HCT116 (cell line): ENCODE results near the gene METTL25B. TPM values are rescaled to one million over a fixed set of nuclear protein-coding genes. Genes with fewer than 3 reads are reported as not detected.

Experiments used
- ATAC-seq: fragments of 200-7000 bp; cut with Tn5 transposase; 2 replicates; pipeline ENCODE4 v1.9.1; 2020; ENCODE audit warnings: mild to moderate bottlenecking, moderate library complexity
- BruUV-seq: library from RNA; stranded (reverse); fragments of 400-500 nt; replicated peaks from 2 replicates; lab custom pipeline; 2021; lab: Mats Ljungman, UMichigan
- CTCF ChIA-PET: fragments of 300-600 bp; sonication (Branson Sonifier 250); formaldehyde crosslinking; loops from one replicate; lab custom pipeline; 2021; ENCODE audit warnings: antibody characterized with exemption; lab: Charles Lee
- POLR2A ChIA-PET: fragments of 300-600, 350-600 bp; sonication (Branson Sonifier 250); formaldehyde crosslinking; loops from one replicate; lab custom pipeline; 2021; ENCODE audit warnings: antibody characterized with exemption; lab: Charles Lee
- RAD21 ChIA-PET, 2 experiments: fragments of 300-600 bp; sonication (Branson Sonifier 250); formaldehyde crosslinking; loops; one replicate each; lab custom pipeline; 2023; ENCODE audit warnings: low total read pairs in 2 of 2; ENCODE audit not compliant: uncharacterized antibody in 2 of 2, unreplicated experiment in 2 of 2, low non-redundant PET in 1 of 2; lab: Charles Lee
- DNase-seq: peaks from one replicate; pipeline ENCODE4 v3.0.0-alpha.2; 2010; ENCODE audit warnings: low read depth, low spot score
- H2AFZ ChIP-seq: fragments of 200-600 bp; shearing (Covaris generic), sonication (generic); 2 replicates; pipeline ENCODE4 v1.6.1; 2017; ENCODE audit warnings: low read depth, mixed run types, mixed read lengths, antibody characterized with exemption, low read length; ENCODE audit not compliant: poor library complexity, severe bottlenecking
- H3K27ac ChIP-seq: 2 replicates; pipeline ENCODE4 v1.5.1; 2012; ENCODE audit warnings: low read depth, low read length
- H3K27me3 ChIP-seq: fragments of 200-600 bp; sonication (generic); 2 replicates; pipeline ENCODE4 v1.6.1; 2016; ENCODE audit warnings: mixed run types, low read length, mixed read lengths; ENCODE audit not compliant: insufficient read depth
- H3K36me3 ChIP-seq, 2 experiments: fragments of 200-500 bp in 1 of 2; fragments of 200-600 bp in 1 of 2; sonication (Bioruptor generic) in 1 of 2; sonication (generic) in 1 of 2; 2 replicates each; pipeline versions ENCODE4 v1.5.1 to v1.6.1; 2014 to 2016; ENCODE audit warnings: low read length in 2 of 2, inconsistent platforms in 1 of 2, mixed read lengths in 1 of 2, mixed run types in 1 of 2; ENCODE audit not compliant: insufficient read depth in 2 of 2, control insufficient read depth in 1 of 2
- H3K4me1 ChIP-seq, 2 experiments: fragments of 200-600 bp in 1 of 2; sonication (generic) in 1 of 2; 2 replicates each; pipeline versions ENCODE4 v1.5.1 to v1.6.1; 2012 to 2017; ENCODE audit warnings: low read length in 2 of 2, inconsistent platforms in 1 of 2, mild to moderate bottlenecking in 1 of 2, mixed read lengths in 1 of 2, mixed run types in 1 of 2, moderate library complexity in 1 of 2; ENCODE audit not compliant: insufficient read depth in 2 of 2, control insufficient read depth in 1 of 2
- H3K4me2 ChIP-seq: fragments of 200-600 bp; sonication (generic); 2 replicates; pipeline ENCODE4 v1.6.1; 2017; ENCODE audit warnings: mixed run types, low read length, mixed read lengths
- H3K4me3 ChIP-seq, 2 experiments: fragments of 200-600 bp in 1 of 2; sonication (generic) in 1 of 2; replicated peaks in 1 of 2; 2 replicates each; pipeline ENCODE4 v1.5.1; 2011 to 2016; ENCODE audit warnings: low read length in 2 of 2, control low read depth in 1 of 2, low read depth in 1 of 2, mild to moderate bottlenecking in 1 of 2, mixed read lengths in 1 of 2, mixed run types in 1 of 2
- H3K79me2 ChIP-seq: fragments of 200-600 bp; sonication (generic); 2 replicates; pipeline ENCODE4 v1.6.1; 2017; ENCODE audit warnings: mild to moderate bottlenecking, mixed run types, low read length, moderate library complexity, mixed read lengths; ENCODE audit not compliant: insufficient read depth
- H3K9ac ChIP-seq: fragments of 200-600 bp; sonication (generic); 2 replicates; pipeline ENCODE4 v1.6.1; 2016; ENCODE audit warnings: low read length, mixed read lengths
- H3K9me2 ChIP-seq: fragments of 200-600 bp; sonication (generic), shearing (Covaris generic); 2 replicates; pipeline ENCODE4 v1.6.1; 2017; ENCODE audit warnings: mixed run types, mild to moderate bottlenecking, moderate library complexity; ENCODE audit not compliant: insufficient read depth
- H3K9me3 ChIP-seq, 2 experiments: fragments of 200-500 bp in 1 of 2; fragments of 200-600 bp in 1 of 2; sonication (Bioruptor generic) in 1 of 2; sonication (generic) in 1 of 2; 2 replicates each; pipeline ENCODE4 v1.6.1; 2014 to 2017; ENCODE audit warnings: low read length in 2 of 2, mixed read lengths in 2 of 2, inconsistent platforms in 1 of 2, low read depth in 1 of 2, mild to moderate bottlenecking in 1 of 2, mixed run types in 1 of 2, moderate library complexity in 1 of 2; ENCODE audit not compliant: control insufficient read depth in 1 of 2, insufficient read depth in 1 of 2
- H4K20me1 ChIP-seq: fragments of 200-600 bp; sonication (generic), shearing (Covaris generic); 2 replicates; pipeline ENCODE4 v1.6.1; 2017; ENCODE audit warnings: mixed run types, mild to moderate bottlenecking, moderate library complexity; ENCODE audit not compliant: insufficient read depth
- CBX3 ChIP-seq: IDR thresholded peaks from 2 replicates; pipeline ENCODE4 v1.6.1; 2012; ENCODE audit warnings: low read depth
- CTCF ChIP-seq, 3 experiments: fragments of 200-600 bp in 1 of 3; sonication (generic) in 1 of 3; IDR thresholded peaks in 2 of 3; conservative IDR thresholded peaks in 1 of 3; 2 replicates each; pipeline ENCODE4 v1.5.1; 2012 to 2017; ENCODE audit warnings: low read depth in 2 of 3, low read length in 2 of 3, antibody characterized with exemption in 1 of 3, borderline replicate concordance in 1 of 3, control low read depth in 1 of 3, mild to moderate bottlenecking in 1 of 3, mixed read lengths in 1 of 3, mixed run types in 1 of 3, moderate library complexity in 1 of 3; ENCODE audit not compliant: insufficient read depth in 1 of 3
- ELF1 ChIP-seq: IDR thresholded peaks from 2 replicates; pipeline ENCODE4 v1.6.1; 2012; ENCODE audit warnings: low read depth, borderline replicate concordance
- EZH2 ChIP-seq: fragments of 200-600 bp; sonication (generic); IDR thresholded peaks from 2 replicates; pipeline ENCODE4 v1.6.1; 2017; ENCODE audit warnings: antibody characterized with exemption, mixed run types
- EZH2phosphoT487 ChIP-seq: fragments of 200-600 bp; IDR thresholded peaks from 2 replicates; pipeline ENCODE4 v1.6.1; 2018; ENCODE audit warnings: antibody characterized with exemption, borderline replicate concordance
- MAX ChIP-seq: IDR thresholded peaks from 2 replicates; pipeline ENCODE4 v1.6.1; 2012
- RAD21 ChIP-seq: IDR thresholded peaks from 2 replicates; pipeline ENCODE4 v1.6.1; 2012; ENCODE audit warnings: low read depth, mild to moderate bottlenecking
- SP1 ChIP-seq: IDR thresholded peaks from 2 replicates; pipeline ENCODE4 v1.6.1; 2012; ENCODE audit warnings: low read depth
- TCF7L2 ChIP-seq: IDR thresholded peaks from 2 replicates; pipeline ENCODE4 v1.7.0; 2011; ENCODE audit warnings: borderline replicate concordance, inconsistent platforms; ENCODE audit not compliant: insufficient read depth, insufficient read length; ENCODE audit errors: extremely low read depth
- YY1 ChIP-seq: IDR thresholded peaks from 2 replicates; pipeline ENCODE4 v1.6.1; 2011; ENCODE audit warnings: low read length, low read depth, moderate library complexity, mild to moderate bottlenecking; ENCODE audit not compliant: insufficient replicate concordance; ENCODE audit errors: extremely low read depth
- ZFX ChIP-seq: fragments of 450-650 bp; IDR thresholded peaks from 2 replicates; pipeline ENCODE4 v1.6.1; 2017
- ZNF274 ChIP-seq: fragments of 200-500 bp; sonication (Bioruptor generic); IDR thresholded peaks from 2 replicates; pipeline ENCODE4 v1.6.1; 2014; ENCODE audit warnings: mild to moderate bottlenecking, low read depth, low read length, inconsistent platforms
- intact Hi-C: fragments of 100-400 bp; cut with micrococcal nuclease; formaldehyde crosslinking; loops from 2 replicates; pipeline ENCODE4 v1.10.0; 2022
- total RNA-seq: library from RNA; stranded (reverse); gene quantifications from one replicate; pipeline ENCODE4 v1.2.1, GENCODE V29; 2021; ENCODE audit not compliant: unreplicated experiment
- TF ChIP-seq, protein P1 (sequence below): IDR thresholded peaks from 2 replicates; pipeline ENCODE4 v1.6.1; 2012

METTL25B gene
- total RNA-seq, 1 experiment from 2014 or later = 36.5 TPM

DNA sequence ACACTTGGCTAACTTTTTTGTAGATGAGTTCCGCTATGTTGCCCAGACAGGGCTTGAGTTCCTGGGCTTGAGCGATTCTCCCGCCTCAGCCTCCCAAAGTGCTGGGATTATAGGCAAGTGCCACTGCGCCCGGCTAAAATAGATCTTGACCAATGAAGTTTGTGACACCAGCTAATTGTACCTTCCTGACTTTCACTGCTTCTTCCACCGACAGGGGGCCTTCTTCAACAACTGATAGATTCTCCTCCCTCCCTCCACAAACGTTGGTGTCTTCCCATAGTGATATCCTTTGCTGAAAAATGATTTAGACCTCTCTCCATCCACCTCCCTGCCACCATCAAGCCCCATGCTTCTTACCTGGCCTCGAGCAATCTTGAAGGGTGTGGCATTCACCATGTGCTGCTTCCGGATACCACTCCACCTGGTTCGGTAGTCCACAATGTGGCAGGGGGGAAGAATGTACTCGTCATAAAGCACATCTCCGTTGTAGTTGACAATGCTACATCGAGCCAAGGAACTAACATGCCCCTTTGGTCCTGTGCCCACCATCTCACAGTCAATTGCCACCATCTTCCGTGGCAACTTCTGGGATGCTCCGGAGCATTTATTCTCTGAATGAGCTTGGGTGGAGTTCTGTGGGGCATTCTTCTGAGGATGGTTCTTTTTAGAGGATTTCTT is 1.6 kb upstream of the METTL25B start:
- H3K79me2 ChIP-seq = peaks cover 74% of the 10 kb centered on the region
- peaks cover 24 to 34% of the 10 kb centered on the region in 2 experiments for H3K4me1 ChIP-seq
- intact Hi-C loops = loop anchor here (1.0 kb wide), 5 partner anchors 37 to 202 kb away; partner anchors contain the start of gene NTRK1
- no TSS peak for BruUV-seq
- TF ChIP-seq SP1 = no peak
- TF ChIP-seq CTCF (IDR thresholded peaks at IDR 0.05 in 2 of 3, conservative IDR thresholded peaks at IDR 0.05 in 1 of 3; ENCODE audit: borderline replicate concordance in 1 of 3, insufficient read depth in 1 of 3, low read depth in 2 of 3, low read length in 2 of 3) = peak in 2 of 3 experiments; percentile 72 to 76; a peak in 4 of 6 replicates
- H4K20me1 ChIP-seq = peaks cover 18% of the 10 kb centered on the region; the same call in 1 of the 2 replicates
- H3K27ac ChIP-seq = peak overlapping the region; percentile 81
- no peaks in the 10 kb centered on the region for H3K9me2 ChIP-seq
- H2AFZ ChIP-seq = no peak overlapping the region
- H3K36me3 ChIP-seq = peaks cover 21 to 33% of the 10 kb centered on the region in 2 experiments
- POLR2A ChIA-PET = interaction anchor here (1.0 to 4.9 kb wide), 14 partner anchors 11 to 133 kb away, joined by 3 to 69 read pairs (median 4); partner anchors contain the start of genes CRABP2, MRPL24 and PRCC
- peak; percentile 71 for DNase-seq
- peak overlapping the region; percentile 95 for H3K4me2 ChIP-seq
- peak overlapping the region; percentile 93 for H3K9ac ChIP-seq
- no peaks in the 10 kb centered on the region for H3K27me3 ChIP-seq
- no peaks in the 10 kb centered on the region for H3K9me3 ChIP-seq
- H3K4me3 ChIP-seq = peak overlapping the region; percentile 92 to 93
- RAD21 ChIA-PET = interaction anchor here (0.6 to 3.1 kb wide), 14 partner anchors 14 to 202 kb away, joined by 3 to 67 read pairs (median 5); partner anchors contain the start of genes CRABP2 (in 2 of the 2), NTRK1 (in 2 of the 2) and MRPL24 (in 1 of the 2)
- CTCF ChIA-PET = interaction anchor here (0.6 to 10.8 kb wide), 42 partner anchors 10 to 225 kb away, joined by 3 to 508 read pairs (median 8); partner anchors contain the start of genes CRABP2, HAPLN2, HDGF and INSRR
- ATAC-seq = peak; percentile 20

DNA sequence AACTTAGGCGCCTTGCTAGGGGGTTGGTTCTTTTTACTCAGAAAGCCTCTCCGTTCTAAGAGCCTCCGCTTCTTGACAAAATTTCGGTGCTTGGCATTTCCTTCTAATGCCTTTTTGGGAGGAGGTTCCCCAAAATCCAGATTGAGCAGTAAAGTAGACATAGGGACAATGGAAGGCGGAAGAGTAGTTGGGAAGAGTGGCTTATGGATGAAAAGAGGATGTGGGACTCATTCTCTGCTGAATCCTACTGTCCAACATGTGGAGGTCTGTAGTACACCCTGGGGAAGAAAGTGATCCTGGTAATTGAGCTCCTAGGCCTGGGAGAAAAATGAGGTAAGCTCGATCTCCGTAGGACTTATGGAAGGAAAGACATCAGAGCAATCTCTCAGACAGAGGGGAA is 777 bp upstream of the METTL25B start:
- ChIA-PET RAD21 (interaction anchor here (1.1 to 3.1 kb wide), 4 partner anchors 24 to 133 kb away, joined by 3 to 67 read pairs (median 38); partner anchors contain the start of genes HDGF (in 1 of the 2) and NTRK1 (in 1 of the 2)), CTCF (interaction anchor here (1.0 to 10.8 kb wide), 17 partner anchors 10 to 165 kb away, joined by 3 to 508 read pairs (median 12); partner anchors contain the start of genes CRABP2, HDGF, INSRR and MRPL24), POLR2A (interaction anchor here (1.3 to 4.9 kb wide), 7 partner anchors 12 to 132 kb away, joined by 3 to 69 read pairs (median 10); partner anchors contain the start of genes MRPL24 and PRCC)
- intact Hi-C loops = no loop called here
- ATAC-seq = no peak
- H4K20me1 ChIP-seq = peaks cover 15% of the 10 kb centered on the region; the same call in 1 of the 2 replicates
- peaks cover 19 to 32% of the 10 kb centered on the region in 2 experiments for H3K36me3 ChIP-seq
- peak overlapping the region; percentile 81 for H3K27ac ChIP-seq
- BruUV-seq = no TSS peak
- no peaks in the 10 kb centered on the region for H3K27me3 ChIP-seq
- H3K9me2 ChIP-seq = no peaks in the 10 kb centered on the region
- H3K4me2 ChIP-seq = peak overlapping the region; percentile 95
- peak overlapping the region; percentile 93 for H3K9ac ChIP-seq
- H3K79me2 ChIP-seq = peaks cover 70% of the 10 kb centered on the region
- no peak for DNase-seq
- H3K9me3 ChIP-seq = no peaks in the 10 kb centered on the region
- H3K4me1 ChIP-seq = peaks cover 24 to 34% of the 10 kb centered on the region in 2 experiments
- no peak overlapping the region for H2AFZ ChIP-seq
- H3K4me3 ChIP-seq = peak overlapping the region; percentile 92 to 93
- TF ChIP-seq, protein P1, sequence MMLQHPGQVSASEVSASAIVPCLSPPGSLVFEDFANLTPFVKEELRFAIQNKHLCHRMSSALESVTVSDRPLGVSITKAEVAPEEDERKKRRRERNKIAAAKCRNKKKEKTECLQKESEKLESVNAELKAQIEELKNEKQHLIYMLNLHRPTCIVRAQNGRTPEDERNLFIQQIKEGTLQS = no peak
- TF ChIP-seq RAD21 = no peak
- TF ChIP-seq EZH2phosphoT487 = no peak
- TF ChIP-seq ELF1 = no peak
- TF ChIP-seq SP1 = no peak
- no peak for TF ChIP-seq MAX
- TF ChIP-seq TCF7L2 = no peak
- no peak for TF ChIP-seq EZH2
- TF ChIP-seq ZFX = no peak
- no peak for TF ChIP-seq YY1
- no peak for TF ChIP-seq ZNF274
- no peak for TF ChIP-seq CBX3
